D341Med (cell line): Measurements from ENCODE around the gene ACACB.

ENCODE experiments used
- DNase-seq: peaks from one replicate; pipeline ENCODE4 v3.0.0; 2012; ENCODE audit warnings: low spot score

Gene ACACB

GRCh38 chr12:109258201-109258600, 141.8 kb downstream of the ACACB start:
- no peak for DNase-seq

GRCh38 chr12:109258607-109259544, 142.5 kb downstream of the ACACB start:
- no peak for DNase-seq

DNA sequence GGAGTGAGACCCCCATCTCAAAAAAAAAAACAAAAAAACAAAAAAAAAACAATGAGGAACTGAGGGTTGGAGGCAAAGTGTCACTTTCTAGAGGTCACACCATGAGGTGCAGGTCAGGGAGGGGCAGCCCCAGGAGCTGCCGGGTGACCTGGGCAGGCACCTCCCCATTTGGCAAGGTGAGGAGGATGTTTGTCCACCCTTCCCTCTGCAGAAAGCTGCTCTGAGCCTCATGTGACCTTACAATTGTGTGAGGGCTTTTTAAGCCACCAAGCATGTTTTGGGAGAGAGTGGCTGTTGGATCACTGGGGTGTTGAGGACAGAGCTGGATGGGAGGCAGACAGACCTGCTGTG, 143.1 kb downstream of the ACACB start:
- DNase-seq, result no peak

DNA sequence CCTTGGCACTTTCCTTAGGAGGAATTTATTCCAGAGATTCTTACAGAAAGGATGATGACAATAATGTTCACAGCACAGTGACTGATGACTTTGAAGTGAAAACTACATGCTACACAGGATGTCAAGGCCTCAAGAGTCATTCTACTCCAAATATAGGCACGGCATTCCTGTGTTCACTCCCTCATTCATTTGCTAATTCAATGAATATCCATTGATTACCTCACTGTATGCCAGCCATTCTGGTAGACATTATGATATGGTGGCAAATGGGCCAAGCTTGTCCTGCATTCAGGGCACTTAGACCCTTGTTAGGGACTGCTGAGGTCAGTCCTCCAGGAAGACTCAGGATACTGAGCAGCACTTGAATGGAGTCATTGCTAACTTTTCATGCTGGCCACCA, 144.7 kb downstream of the ACACB start:
- DNase-seq, result no peak

DNA sequence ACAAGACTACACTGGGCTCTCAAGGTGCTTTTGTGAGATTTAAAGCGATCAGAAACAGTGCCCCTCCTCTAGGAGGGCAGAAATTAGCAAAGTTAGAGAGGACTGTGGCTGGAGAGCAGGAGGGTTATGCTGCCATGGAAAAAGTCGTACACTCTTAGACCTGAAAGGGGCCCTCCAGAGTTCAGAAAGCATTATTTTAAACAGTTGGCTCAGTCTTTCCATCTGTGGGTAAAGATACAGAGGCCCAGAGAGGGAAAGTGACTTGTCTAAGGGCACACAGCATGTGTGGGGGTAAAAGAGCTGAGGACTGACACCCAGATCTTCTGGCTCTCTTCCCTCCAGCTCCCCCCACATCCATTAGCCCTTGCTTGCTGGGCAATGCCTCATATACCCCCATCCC, 145.6 kb downstream of the ACACB start:
- no peak for DNase-seq

- no peak for DNase-seq
These were observed 147.1 kb downstream of the ACACB start for GRCh38 chr12:109263439-109263838.

DNA sequence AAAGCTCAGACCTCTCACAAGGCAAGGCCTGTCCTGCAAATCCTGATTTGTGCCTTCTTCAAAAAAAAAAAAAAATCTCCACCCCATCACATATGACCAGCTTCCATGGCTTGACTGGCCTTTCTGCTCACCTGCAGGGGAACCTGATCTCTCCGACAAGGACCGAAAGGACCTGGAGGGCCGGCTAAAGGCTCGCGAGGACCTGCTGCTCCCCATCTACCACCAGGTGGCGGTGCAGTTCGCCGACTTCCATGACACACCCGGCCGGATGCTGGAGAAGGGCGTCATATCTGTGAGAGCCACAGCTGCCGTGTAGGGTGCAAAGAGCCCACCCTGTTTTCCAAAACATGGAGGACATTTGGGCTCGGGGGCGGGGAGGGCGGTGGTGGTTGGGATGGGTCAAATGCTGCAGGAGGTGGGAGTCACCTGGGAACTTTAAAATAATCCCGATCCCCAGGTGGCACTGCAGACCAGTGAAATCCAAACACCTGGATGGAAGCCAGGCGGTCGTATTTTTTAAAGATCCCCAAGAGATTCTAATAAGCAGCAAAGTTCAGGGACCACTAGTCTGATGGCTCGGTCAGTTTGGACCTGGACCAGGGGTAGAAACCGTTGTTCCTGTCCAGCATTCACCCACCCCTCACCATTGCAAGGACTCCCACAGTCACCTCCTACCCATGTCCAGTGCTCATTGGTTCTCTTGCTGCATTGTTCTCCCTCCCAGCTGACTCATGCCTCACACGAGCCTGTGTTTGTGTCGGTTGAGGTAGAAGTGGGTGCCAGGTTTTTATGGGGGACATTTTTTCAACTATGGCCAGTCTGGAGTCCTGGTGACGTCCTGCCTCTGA, 147.9 kb downstream of the ACACB start:
- peak; percentile 93 for DNase-seq

GRCh38 chr12:109264943-109265650, 148.7 kb downstream of the ACACB start:
- DNase-seq, result no peak

- no peak for DNase-seq
These were observed 149.9 kb downstream of the ACACB start for GRCh38 chr12:109266106-109266879.

DNA sequence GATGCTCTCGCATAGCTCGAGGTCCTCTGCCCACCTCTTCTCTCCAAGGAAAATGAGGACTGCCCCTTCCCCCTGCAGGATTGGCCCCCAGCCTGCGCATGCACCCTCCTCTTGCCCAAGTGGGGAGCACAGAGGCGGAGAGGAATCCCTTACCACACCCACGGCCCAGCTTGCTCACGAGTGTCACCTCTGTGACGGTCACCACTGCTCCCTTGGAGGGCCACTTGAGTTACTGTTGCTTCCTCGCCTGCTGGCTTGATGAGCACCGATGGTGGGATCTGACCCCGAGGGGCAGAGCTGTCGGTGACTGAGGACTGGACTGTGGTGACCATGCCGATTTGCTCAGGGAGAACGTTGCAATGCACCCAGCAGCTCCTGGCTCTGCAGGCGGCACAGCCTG, 151.0 kb downstream of the ACACB start:
- DNase-seq, result no peak

DNA sequence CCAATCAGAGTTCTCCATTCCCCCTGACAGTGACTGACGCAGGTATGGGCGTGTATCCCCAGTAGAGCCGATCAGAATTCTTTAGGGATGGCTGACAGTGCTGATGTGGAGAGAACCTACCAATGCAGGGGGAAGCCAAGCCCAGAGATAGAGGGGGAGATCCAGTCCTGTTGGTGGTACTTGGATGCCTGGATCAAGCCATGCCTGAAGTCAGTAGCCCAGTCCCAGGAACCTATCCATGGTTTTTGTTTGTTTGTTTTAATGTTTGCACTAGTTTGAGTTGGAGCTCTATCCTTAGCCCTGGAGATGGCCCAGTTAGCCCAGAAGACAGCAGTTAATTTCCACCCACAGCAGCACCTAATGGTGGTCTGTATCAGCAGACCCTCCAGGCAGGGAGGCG, 152.5 kb downstream of the ACACB start:
- DNase-seq, result no peak

- DNase-seq, result no peak
These were observed 153.0 kb downstream of the ACACB start for GRCh38 chr12:109269428-109269827.

DNA sequence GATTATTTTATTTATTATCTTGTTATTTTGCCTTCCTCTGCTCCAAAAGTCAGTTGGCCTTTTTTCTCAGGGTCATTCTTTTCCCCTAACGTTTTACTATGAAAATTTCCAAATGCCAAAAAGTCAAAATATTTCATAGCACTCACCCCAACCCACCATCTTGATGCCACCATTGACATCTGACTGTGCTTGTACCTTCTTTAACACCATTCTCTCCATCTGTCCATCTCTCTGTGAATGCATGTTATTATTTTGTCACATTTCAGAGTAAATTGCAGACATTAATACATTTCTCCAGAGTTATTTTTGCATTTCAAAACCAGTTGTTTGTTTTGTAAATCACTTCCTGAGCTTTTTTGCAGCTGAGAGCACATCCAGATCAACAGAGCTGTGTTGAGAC, 154.1 kb downstream of the ACACB start:
- no peak for DNase-seq

GRCh38 chr12:109271418-109271817, 155.0 kb downstream of the ACACB start:
- DNase-seq, result no peak

DNA sequence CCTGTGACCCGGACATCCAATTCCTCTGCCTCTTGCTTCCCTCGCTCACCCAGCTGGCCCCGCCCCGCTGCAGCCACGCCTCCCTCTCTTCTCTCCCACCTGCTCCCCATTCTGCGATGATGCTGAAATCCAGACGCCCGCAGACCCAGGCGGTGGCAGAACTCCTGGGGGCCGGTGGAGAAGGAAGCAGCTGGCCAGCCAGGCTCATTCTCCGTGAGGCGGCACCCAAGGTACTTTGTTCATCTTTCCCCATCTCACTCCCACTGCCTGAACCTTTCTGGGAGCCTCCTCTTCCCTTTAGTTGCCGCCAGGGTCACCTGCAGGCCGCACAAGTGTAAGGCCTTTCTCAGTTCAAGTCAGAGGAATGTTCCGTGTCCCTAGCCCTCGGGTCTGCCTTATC, 157.0 kb downstream of the ACACB start:
- DNase-seq, result no peak

DNA sequence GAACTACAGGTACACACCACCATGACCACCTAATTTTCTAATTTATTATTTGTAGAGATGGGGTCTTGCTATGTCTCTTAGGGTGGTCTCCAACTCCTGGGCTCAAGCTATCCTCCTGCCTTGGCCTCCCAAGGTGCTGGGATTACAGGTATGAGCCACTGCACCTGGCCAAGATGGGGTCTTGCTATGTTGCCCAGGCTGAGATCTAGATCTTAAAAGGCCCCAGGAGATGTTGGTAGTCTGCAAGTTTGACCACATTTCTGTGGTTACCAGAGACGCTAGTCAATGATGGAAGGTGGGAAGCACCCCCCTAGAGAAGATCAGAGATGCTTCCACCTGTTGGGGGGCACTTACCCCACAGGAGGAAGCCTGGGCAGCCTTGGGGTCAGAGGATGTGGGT, 158.0 kb downstream of the ACACB start:
- no peak for DNase-seq

DNA sequence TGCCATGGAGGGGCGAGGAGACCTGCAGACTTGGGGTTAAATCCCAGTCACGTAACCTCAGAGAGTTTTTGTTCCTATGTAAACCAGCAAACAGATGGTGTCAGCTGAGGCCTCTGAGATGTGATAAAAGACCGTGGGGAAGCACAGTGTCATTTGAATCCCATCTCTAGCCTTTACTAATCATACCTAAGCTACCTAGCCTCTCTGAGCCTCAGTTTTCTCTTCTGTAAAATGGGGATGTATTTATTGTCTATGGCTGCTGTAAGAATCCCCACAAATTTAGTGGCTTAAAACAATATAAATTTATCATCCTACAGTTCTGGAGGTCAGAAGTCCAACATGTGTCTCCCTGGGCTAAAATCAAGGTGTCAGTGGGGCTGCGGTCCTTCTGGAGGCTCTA, 158.8 kb downstream of the ACACB start:
- no peak for DNase-seq

- peak; percentile 13 for DNase-seq
These were observed 159.8 kb downstream of the ACACB start for GRCh38 chr12:109276160-109276559.

GRCh38 chr12:109277255-109277898, 161.0 kb downstream of the ACACB start:
- no peak for DNase-seq

GRCh38 chr12:109277899-109278762, 161.7 kb downstream of the ACACB start:
- DNase-seq, result no peak
